BLaER1 (cell line): ENCODE results near the gene C6orf62.
A peak's percentile ranks its signal among the peaks of the same experiment; 100 is the strongest.
"Not testable (repeated sequence)": the region's sequence is repeated elsewhere in the genome, so short reads cannot be mapped to it uniquely, and the experiment has no call there.

Source experiments
- H3K27ac ChIP-seq: shearing (Covaris generic); formaldehyde crosslinking; 2 replicates; pipeline ENCODE4 v1.8.1; 2022
- H3K27me3 ChIP-seq: shearing (Covaris generic); formaldehyde crosslinking; 2 replicates; pipeline ENCODE4 v1.8.1; 2022
- H3K36me3 ChIP-seq: shearing (Covaris generic); formaldehyde crosslinking; 2 replicates; pipeline ENCODE4 v1.8.1; 2022
- H3K4me1 ChIP-seq: shearing (Covaris generic); formaldehyde crosslinking; 2 replicates; pipeline ENCODE4 v1.8.1; 2022
- H3K4me2 ChIP-seq: shearing (Covaris generic); formaldehyde crosslinking; 2 replicates; pipeline ENCODE4 v1.8.1; 2022
- H3K4me3 ChIP-seq: shearing (Covaris generic); formaldehyde crosslinking; 2 replicates; pipeline ENCODE4 v1.8.1; 2022
- H3K9ac ChIP-seq: shearing (Covaris generic); formaldehyde crosslinking; 2 replicates; pipeline ENCODE4 v1.8.1; 2022
- H3K9me3 ChIP-seq: shearing (Covaris generic); formaldehyde crosslinking; 2 replicates; pipeline ENCODE4 v1.8.1; 2022
- H4K20me1 ChIP-seq: shearing (Covaris generic); formaldehyde crosslinking; 2 replicates; pipeline ENCODE4 v1.8.1; 2022
- Cebpa-rat ChIP-seq: shearing (Covaris generic); IDR thresholded peaks from 2 replicates; pipeline ENCODE4 v1.8.1; 2022

The C6orf62 gene

GRCh38 chr6:24667378-24667803 is 51.6 kb downstream of the C6orf62 start:
- H3K9ac ChIP-seq, result peak overlapping the region; percentile 95
- H3K27me3 ChIP-seq, result no peaks in the 10 kb centered on the region
- H3K4me3 ChIP-seq, result peak overlapping the region; percentile 95
- peaks cover 34% of the 10 kb centered on the region for H3K4me1 ChIP-seq
- peaks cover 13% of the 10 kb centered on the region; the same call in 1 of the 2 replicates for H4K20me1 ChIP-seq
- H3K4me2 ChIP-seq, result peak overlapping the region; percentile 91
- H3K36me3 ChIP-seq, result peaks cover 56% of the 10 kb centered on the region
- H3K9me3 ChIP-seq, result peaks cover 41% of the 10 kb centered on the region
- peak overlapping the region; percentile 94 for H3K27ac ChIP-seq
- no peak for TF ChIP-seq Cebpa-rat

GRCh38 chr6:24666641-24667377 is 52.1 kb downstream of the C6orf62 start, which contains the start of the genes ACOT13 and TDP2:
Gene ACOT13, plus strand, starts transcription at chr6:24667077. Its CDS starts 187 bp downstream, at chr6:24667264.
Gene TDP2, minus strand, starts transcription at chr6:24666899. Its CDS starts 37 bp downstream, at chr6:24666862.
- Histone ChIP-seq H3K4me3 (peak within 1 kb of the TSS; percentile 95), H3K27me3 (no peaks in the 10 kb centered on the region), H3K4me2 (peak within 1 kb of the TSS; percentile 91), H3K9me3 (peaks cover 35% of the 10 kb centered on the region), H3K27ac (peak within 1 kb of the TSS; percentile 94), H4K20me1 (peaks cover 13% of the 10 kb centered on the region; the same call in 1 of the 2 replicates), H3K4me1 (peaks cover 34% of the 10 kb centered on the region), H3K9ac (peak within 1 kb of the TSS; percentile 95), H3K36me3 (peaks cover 60% of the 10 kb centered on the region)
- no peak for TF ChIP-seq Cebpa-rat

- peaks cover 65% of the 10 kb centered on the region for H3K36me3 ChIP-seq
- peaks cover 13% of the 10 kb centered on the region; the same call in 1 of the 2 replicates for H4K20me1 ChIP-seq
- peak overlapping the region; percentile 91 for H3K27ac ChIP-seq
- H3K9me3 ChIP-seq, result peaks cover 30% of the 10 kb centered on the region
- H3K4me3 ChIP-seq, result peak overlapping the region; percentile 95
- H3K4me1 ChIP-seq, result peaks cover 34% of the 10 kb centered on the region
- no peaks in the 10 kb centered on the region for H3K27me3 ChIP-seq
- TF ChIP-seq Cebpa-rat, result no peak
- H3K9ac ChIP-seq, result peak overlapping the region; percentile 95
- peak overlapping the region; percentile 90 for H3K4me2 ChIP-seq
Observed at GRCh38 chr6:24666097-24666640, 52.8 kb downstream of the C6orf62 start.

GRCh38 chr6:24664046-24664987 is 54.6 kb downstream of the C6orf62 start:
- H3K9ac ChIP-seq, result peak overlapping the region; percentile 95; the same call in 1 of the 2 replicates
- no peak overlapping the region for H3K27ac ChIP-seq
- H3K36me3 ChIP-seq, result peaks cover 57% of the 10 kb centered on the region
- peak overlapping the region; percentile 90 for H3K4me2 ChIP-seq
- TF ChIP-seq Cebpa-rat, result no peak
- peaks cover 18% of the 10 kb centered on the region; the same call in 1 of the 2 replicates for H4K20me1 ChIP-seq
- peaks cover 11% of the 10 kb centered on the region for H3K9me3 ChIP-seq
- H3K27me3 ChIP-seq, result no peaks in the 10 kb centered on the region
- peaks cover 34% of the 10 kb centered on the region for H3K4me1 ChIP-seq
- 0 out of 2 replicates have a peak overlapping the region, but pooled peaks have one; percentile 95 for H3K4me3 ChIP-seq

- Histone ChIP-seq H4K20me1 (peaks cover 29% of the 10 kb centered on the region; the same call in 1 of the 2 replicates), H3K9me3 (no peaks in the 10 kb centered on the region), H3K27me3 (no peaks in the 10 kb centered on the region), H3K9ac (no peak overlapping the region), H3K36me3 (peaks cover 58% of the 10 kb centered on the region), H3K4me1 (peaks cover 29% of the 10 kb centered on the region), H3K4me2 (no peak overlapping the region), H3K27ac (no peak overlapping the region), H3K4me3 (no peak overlapping the region)
- TF ChIP-seq Cebpa-rat, result no peak
Observed at GRCh38 chr6:24663189-24663588, 55.8 kb downstream of the C6orf62 start.

GRCh38 chr6:24662236-24662635 is 56.7 kb downstream of the C6orf62 start:
- TF ChIP-seq Cebpa-rat, result no peak
- Histone ChIP-seq H3K9ac (no peak overlapping the region), H3K4me1 (peaks cover 21% of the 10 kb centered on the region), H3K27ac (no peak overlapping the region), H3K4me3 (no peak overlapping the region), H3K36me3 (peaks cover 64% of the 10 kb centered on the region), H3K9me3 (no peaks in the 10 kb centered on the region), H3K4me2 (no peak overlapping the region), H4K20me1 (peaks cover 32% of the 10 kb centered on the region; the same call in 1 of the 2 replicates), H3K27me3 (no peaks in the 10 kb centered on the region)

- not testable (repeated sequence) for H3K4me2 ChIP-seq, H3K27ac ChIP-seq, H3K9me3 ChIP-seq, H3K9ac ChIP-seq, H3K4me3 ChIP-seq, H3K27me3 ChIP-seq
- peaks cover 69% of the 10 kb centered on the region for H3K36me3 ChIP-seq
- peaks cover 21% of the 10 kb centered on the region for H3K4me1 ChIP-seq
- peaks cover 37% of the 10 kb centered on the region; the same call in 1 of the 2 replicates for H4K20me1 ChIP-seq
Observed at GRCh38 chr6:24661759-24662158, 57.2 kb downstream of the C6orf62 start.

GRCh38 chr6:24660105-24660504 is 58.8 kb downstream of the C6orf62 start:
- Histone ChIP-seq H3K4me1 (peaks cover 20% of the 10 kb centered on the region), H3K4me3 (no peak overlapping the region), H3K9ac (no peak overlapping the region), H3K9me3 (no peaks in the 10 kb centered on the region), H4K20me1 (peaks cover 47% of the 10 kb centered on the region), H3K4me2 (no peak overlapping the region), H3K27ac (no peak overlapping the region), H3K27me3 (no peaks in the 10 kb centered on the region), H3K36me3 (peaks cover 75% of the 10 kb centered on the region)
- no peak for TF ChIP-seq Cebpa-rat

GRCh38 chr6:24659561-24659960 is 59.4 kb downstream of the C6orf62 start:
- TF ChIP-seq Cebpa-rat, result no peak
- peaks cover 74% of the 10 kb centered on the region for H3K36me3 ChIP-seq
- no peak overlapping the region for H3K4me3 ChIP-seq
- H3K27ac ChIP-seq, result no peak overlapping the region
- no peaks in the 10 kb centered on the region for H3K9me3 ChIP-seq
- H4K20me1 ChIP-seq, result peaks cover 50% of the 10 kb centered on the region
- no peaks in the 10 kb centered on the region for H3K27me3 ChIP-seq
- no peak overlapping the region for H3K9ac ChIP-seq
- H3K4me1 ChIP-seq, result peaks cover 15% of the 10 kb centered on the region
- H3K4me2 ChIP-seq, result no peak overlapping the region
